ENCODE results near the gene RGS17. TPM values are rescaled to one million over a fixed set of nuclear protein-coding genes. Genes with fewer than 3 reads are reported as not detected.

RGS17 gene
- total and polyA plus RNA-seq, 2 donors, result 1.6 to 2.4 TPM

- Histone ChIP-seq H3K27ac (ENCODE audit: low read depth in 1 of 2, low read length in 1 of 2) (no peak overlapping the region), H3K4me1 (ENCODE audit: control insufficient read depth in 2 of 2, insufficient read depth in 2 of 2, low read length in 2 of 2) (no peaks in the 10 kb centered on the region), H3K27me3 (ENCODE audit: control insufficient read depth in 2 of 2, insufficient read depth in 1 of 2, low read length in 1 of 2) (no peaks in the 10 kb centered on the region), H3K9me3 (ENCODE audit: control insufficient read depth in 2 of 2, insufficient read depth in 1 of 2, low read length in 1 of 2) (no peaks in the 10 kb centered on the region), H3K36me3 (ENCODE audit: control insufficient read depth in 2 of 2, insufficient read depth in 2 of 2, low read length in 1 of 2) (no peaks in the 10 kb centered on the region), H3K4me3 (ENCODE audit: low read length in 2 of 2) (no peak overlapping the region)
- WGBS, result 88% methylated on average over 5 of the region's 5 CpGs
- DNase-seq (ENCODE audit: low read depth in 6 of 9, low spot score in 9 of 9), result no peak
Observed at GRCh38 chr6:153076431-153076830, 54.7 kb downstream of the RGS17 start.

- H3K27ac ChIP-seq (ENCODE audit: low read depth in 1 of 2, low read length in 1 of 2), result no peak overlapping the region
- no peak overlapping the region for H3K4me3 ChIP-seq (ENCODE audit: low read length in 2 of 2)
- H3K27me3 ChIP-seq (ENCODE audit: control insufficient read depth in 2 of 2, insufficient read depth in 1 of 2, low read length in 1 of 2), result no peaks in the 10 kb centered on the region
- WGBS, result 96% methylated on average over 3 of the region's 3 CpGs
- DNase-seq (ENCODE audit: low read depth in 6 of 9, low spot score in 9 of 9), result no peak
- H3K36me3 ChIP-seq (ENCODE audit: control insufficient read depth in 2 of 2, insufficient read depth in 2 of 2, low read length in 1 of 2), result no peaks in the 10 kb centered on the region
- no peaks in the 10 kb centered on the region for H3K9me3 ChIP-seq (ENCODE audit: control insufficient read depth in 2 of 2, insufficient read depth in 1 of 2, low read length in 1 of 2)
- H3K4me1 ChIP-seq (ENCODE audit: control insufficient read depth in 2 of 2, insufficient read depth in 2 of 2, low read length in 2 of 2), result no peaks in the 10 kb centered on the region
Observed at GRCh38 chr6:153074761-153075160, 56.3 kb downstream of the RGS17 start.

- Histone ChIP-seq H3K27ac (ENCODE audit: low read depth in 1 of 2, low read length in 1 of 2) (no peak overlapping the region), H3K4me3 (ENCODE audit: low read length in 2 of 2) (no peak overlapping the region), H3K36me3 (ENCODE audit: control insufficient read depth in 2 of 2, insufficient read depth in 2 of 2, low read length in 1 of 2) (no peaks in the 10 kb centered on the region), H3K9me3 (ENCODE audit: control insufficient read depth in 2 of 2, insufficient read depth in 1 of 2, low read length in 1 of 2) (no peaks in the 10 kb centered on the region), H3K4me1 (ENCODE audit: control insufficient read depth in 2 of 2, insufficient read depth in 2 of 2, low read length in 2 of 2) (no peaks in the 10 kb centered on the region), H3K27me3 (ENCODE audit: control insufficient read depth in 2 of 2, insufficient read depth in 1 of 2, low read length in 1 of 2) (no peaks in the 10 kb centered on the region)
- no peak for DNase-seq (ENCODE audit: low read depth in 6 of 9, low spot score in 9 of 9)
- 93% methylated on average over 4 of the region's 4 CpGs for WGBS
Observed at GRCh38 chr6:153073841-153074240, 57.2 kb downstream of the RGS17 start.

GRCh38 chr6:153070756-153071155 lies 60.3 kb downstream of the RGS17 start:
- no peaks in the 10 kb centered on the region for H3K36me3 ChIP-seq (ENCODE audit: control insufficient read depth in 2 of 2, insufficient read depth in 2 of 2, low read length in 1 of 2)

GRCh38 chr6:153069897-153070296 lies 61.2 kb downstream of the RGS17 start:
- no peaks in the 10 kb centered on the region for H3K4me1 ChIP-seq (ENCODE audit: control insufficient read depth in 2 of 2, insufficient read depth in 2 of 2, low read length in 2 of 2)
- H3K4me3 ChIP-seq (ENCODE audit: low read length in 2 of 2), result no peak overlapping the region
- DNase-seq (ENCODE audit: low read depth in 6 of 9, low spot score in 9 of 9), result no peak
- H3K36me3 ChIP-seq (ENCODE audit: control insufficient read depth in 2 of 2, insufficient read depth in 2 of 2, low read length in 1 of 2), result no peaks in the 10 kb centered on the region
- H3K27me3 ChIP-seq (ENCODE audit: control insufficient read depth in 2 of 2, insufficient read depth in 1 of 2, low read length in 1 of 2), result no peaks in the 10 kb centered on the region
- no peaks in the 10 kb centered on the region for H3K9me3 ChIP-seq (ENCODE audit: control insufficient read depth in 2 of 2, insufficient read depth in 1 of 2, low read length in 1 of 2)
- no peak overlapping the region for H3K27ac ChIP-seq (ENCODE audit: low read depth in 1 of 2, low read length in 1 of 2)

More at GRCh38 chr6:153070756-153071155, 60.3 kb downstream of the RGS17 start:
- Histone ChIP-seq H3K4me3 (ENCODE audit: low read length in 2 of 2) (no peak overlapping the region), H3K4me1 (ENCODE audit: control insufficient read depth in 2 of 2, insufficient read depth in 2 of 2, low read length in 2 of 2) (no peaks in the 10 kb centered on the region), H3K9me3 (ENCODE audit: control insufficient read depth in 2 of 2, insufficient read depth in 1 of 2, low read length in 1 of 2) (no peaks in the 10 kb centered on the region), H3K27ac (ENCODE audit: low read depth in 1 of 2, low read length in 1 of 2) (no peak overlapping the region), H3K27me3 (ENCODE audit: control insufficient read depth in 2 of 2, insufficient read depth in 1 of 2, low read length in 1 of 2) (no peaks in the 10 kb centered on the region)
- no peak for DNase-seq (ENCODE audit: low read depth in 6 of 9, low spot score in 9 of 9)
- WGBS, result 91% methylated on average over 7 of the region's 7 CpGs

GRCh38 chr6:153065222-153065621 lies 65.9 kb downstream of the RGS17 start:
- DNase-seq (ENCODE audit: low read depth in 6 of 9, low spot score in 9 of 9), result no peak
- Histone ChIP-seq H3K4me3 (ENCODE audit: low read length in 2 of 2) (no peak overlapping the region), H3K27ac (ENCODE audit: low read depth in 1 of 2, low read length in 1 of 2) (no peak overlapping the region), H3K4me1 (ENCODE audit: control insufficient read depth in 2 of 2, insufficient read depth in 2 of 2, low read length in 2 of 2) (no peaks in the 10 kb centered on the region), H3K9me3 (ENCODE audit: control insufficient read depth in 2 of 2, insufficient read depth in 1 of 2, low read length in 1 of 2) (no peaks in the 10 kb centered on the region), H3K27me3 (ENCODE audit: control insufficient read depth in 2 of 2, insufficient read depth in 1 of 2, low read length in 1 of 2) (no peaks in the 10 kb centered on the region), H3K36me3 (ENCODE audit: control insufficient read depth in 2 of 2, insufficient read depth in 2 of 2, low read length in 1 of 2) (no peaks in the 10 kb centered on the region)

GRCh38 chr6:153063936-153064335 lies 67.1 kb downstream of the RGS17 start:
- no peaks in the 10 kb centered on the region for H3K9me3 ChIP-seq (ENCODE audit: control insufficient read depth in 2 of 2, insufficient read depth in 1 of 2, low read length in 1 of 2)
- H3K36me3 ChIP-seq (ENCODE audit: control insufficient read depth in 2 of 2, insufficient read depth in 2 of 2, low read length in 1 of 2), result no peaks in the 10 kb centered on the region
- no peak overlapping the region for H3K4me3 ChIP-seq (ENCODE audit: low read length in 2 of 2)
- DNase-seq (ENCODE audit: low read depth in 6 of 9, low spot score in 9 of 9), result no peak
- H3K27me3 ChIP-seq (ENCODE audit: control insufficient read depth in 2 of 2, insufficient read depth in 1 of 2, low read length in 1 of 2), result no peaks in the 10 kb centered on the region
- no peak overlapping the region for H3K27ac ChIP-seq (ENCODE audit: low read depth in 1 of 2, low read length in 1 of 2)
- H3K4me1 ChIP-seq (ENCODE audit: control insufficient read depth in 2 of 2, insufficient read depth in 2 of 2, low read length in 2 of 2), result no peaks in the 10 kb centered on the region

GRCh38 chr6:153062516-153062915 lies 68.6 kb downstream of the RGS17 start:
- 99% methylated on average over 2 of the region's 2 CpGs for WGBS

GRCh38 chr6:153059757-153060156 lies 71.3 kb downstream of the RGS17 start:
- Histone ChIP-seq H3K27ac (ENCODE audit: low read depth in 1 of 2, low read length in 1 of 2) (no peak overlapping the region), H3K27me3 (ENCODE audit: control insufficient read depth in 2 of 2, insufficient read depth in 1 of 2, low read length in 1 of 2) (no peaks in the 10 kb centered on the region), H3K4me3 (ENCODE audit: low read length in 2 of 2) (no peak overlapping the region), H3K9me3 (ENCODE audit: control insufficient read depth in 2 of 2, insufficient read depth in 1 of 2, low read length in 1 of 2) (no peaks in the 10 kb centered on the region), H3K4me1 (ENCODE audit: control insufficient read depth in 2 of 2, insufficient read depth in 2 of 2, low read length in 2 of 2) (no peaks in the 10 kb centered on the region), H3K36me3 (ENCODE audit: control insufficient read depth in 2 of 2, insufficient read depth in 2 of 2, low read length in 1 of 2) (no peaks in the 10 kb centered on the region)
- no peak for DNase-seq (ENCODE audit: low read depth in 6 of 9, low spot score in 9 of 9)
- 97% methylated on average over 1 of the region's 1 CpG for WGBS

More at GRCh38 chr6:153062516-153062915, 68.6 kb downstream of the RGS17 start:
- Histone ChIP-seq H3K36me3 (ENCODE audit: control insufficient read depth in 2 of 2, insufficient read depth in 2 of 2, low read length in 1 of 2) (no peaks in the 10 kb centered on the region), H3K4me3 (ENCODE audit: low read length in 2 of 2) (no peak overlapping the region), H3K9me3 (ENCODE audit: control insufficient read depth in 2 of 2, insufficient read depth in 1 of 2, low read length in 1 of 2) (no peaks in the 10 kb centered on the region), H3K27ac (ENCODE audit: low read depth in 1 of 2, low read length in 1 of 2) (no peak overlapping the region), H3K27me3 (ENCODE audit: control insufficient read depth in 2 of 2, insufficient read depth in 1 of 2, low read length in 1 of 2) (no peaks in the 10 kb centered on the region), H3K4me1 (ENCODE audit: control insufficient read depth in 2 of 2, insufficient read depth in 2 of 2, low read length in 2 of 2) (no peaks in the 10 kb centered on the region)
- no peak for DNase-seq (ENCODE audit: low read depth in 6 of 9, low spot score in 9 of 9)

GRCh38 chr6:153059311-153059710 lies 71.8 kb downstream of the RGS17 start:
- H3K27me3 ChIP-seq (ENCODE audit: control insufficient read depth in 2 of 2, insufficient read depth in 1 of 2, low read length in 1 of 2), result no peaks in the 10 kb centered on the region
- H3K4me3 ChIP-seq (ENCODE audit: low read length in 2 of 2), result no peak overlapping the region
- H3K36me3 ChIP-seq (ENCODE audit: control insufficient read depth in 2 of 2, insufficient read depth in 2 of 2, low read length in 1 of 2), result no peaks in the 10 kb centered on the region
- H3K9me3 ChIP-seq (ENCODE audit: control insufficient read depth in 2 of 2, insufficient read depth in 1 of 2, low read length in 1 of 2), result no peaks in the 10 kb centered on the region
- H3K27ac ChIP-seq (ENCODE audit: low read depth in 1 of 2, low read length in 1 of 2), result no peak overlapping the region
- no peak for DNase-seq (ENCODE audit: low read depth in 6 of 9, low spot score in 9 of 9)
- H3K4me1 ChIP-seq (ENCODE audit: control insufficient read depth in 2 of 2, insufficient read depth in 2 of 2, low read length in 2 of 2), result no peaks in the 10 kb centered on the region
